Activated CD8-positive, alpha-beta memory T cell treated with anti-CD3 and anti-CD28 coated beads, Interleukin-2, amount 50 U/mL, for 24 hours (primary cell): ENCODE results near the gene LRMDA.
"Not testable (repeated sequence)": the region's sequence is repeated elsewhere in the genome, so short reads cannot be mapped to it uniquely, and the experiment has no call there.

ENCODE experiments used
- DNase-seq: peaks from one replicate; pipeline ENCODE4 v3.0.0-alpha.2; 2020; ENCODE audit errors: extremely low read depth

LRMDA gene

DNA sequence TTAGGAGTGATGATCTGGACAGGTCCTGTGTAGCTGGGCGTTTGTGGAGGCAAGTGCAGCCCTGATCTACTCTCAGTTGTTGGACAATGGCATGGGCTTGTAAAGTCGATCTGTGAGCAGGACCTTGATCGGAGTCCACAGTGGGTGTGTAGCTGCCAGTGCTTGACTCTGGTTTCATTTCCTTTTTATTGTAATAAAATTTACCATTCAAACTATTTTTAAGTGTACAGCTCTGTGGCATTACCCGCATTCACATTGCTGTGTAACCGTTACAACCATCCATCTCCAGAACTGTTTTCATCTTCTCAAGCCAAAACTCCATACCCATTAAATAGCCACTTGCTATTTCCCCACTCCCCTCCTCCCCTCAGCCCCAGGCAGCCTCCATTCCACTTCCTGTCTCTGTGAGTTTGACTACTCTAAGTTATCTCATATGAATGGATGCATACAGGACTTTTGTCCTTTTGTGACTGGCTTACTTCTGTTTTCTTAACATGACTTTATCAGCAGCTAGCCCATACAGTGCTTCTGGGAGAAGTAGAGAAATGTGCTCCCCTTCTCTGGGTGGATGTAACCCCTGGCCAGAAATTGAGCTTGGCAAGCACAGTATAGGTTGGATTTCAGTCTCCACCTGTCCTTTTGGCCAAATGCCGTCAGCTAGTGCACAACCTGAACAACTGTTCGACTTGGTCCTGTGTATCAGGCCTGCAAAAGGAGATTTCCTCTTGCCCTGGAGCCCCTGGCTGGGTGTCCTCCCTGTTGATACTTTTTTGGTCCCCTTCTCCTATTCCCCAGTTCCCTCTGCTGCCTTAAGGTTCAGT, 180.0 kb downstream of the LRMDA start:
- DNase-seq, result no peak

DNA sequence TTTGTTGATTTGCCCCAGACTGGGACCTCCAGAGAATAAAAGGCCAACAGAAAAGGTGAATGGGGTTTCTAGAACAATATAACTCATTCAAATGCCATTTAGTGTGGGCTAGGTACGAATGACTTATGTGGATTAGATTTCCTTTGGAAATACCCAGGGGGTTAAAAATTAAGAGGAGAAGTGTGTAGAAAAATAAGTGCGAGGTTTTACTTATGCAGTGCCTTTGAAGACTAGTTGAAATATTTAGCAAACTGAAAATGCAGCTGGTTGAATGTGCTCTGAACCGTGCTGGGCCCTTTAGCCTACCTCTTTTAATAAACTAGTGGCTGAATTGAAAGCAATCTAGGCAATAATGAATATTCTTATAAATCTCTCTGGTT, 180.6 kb downstream of the LRMDA start:
- no peak for DNase-seq

DNA sequence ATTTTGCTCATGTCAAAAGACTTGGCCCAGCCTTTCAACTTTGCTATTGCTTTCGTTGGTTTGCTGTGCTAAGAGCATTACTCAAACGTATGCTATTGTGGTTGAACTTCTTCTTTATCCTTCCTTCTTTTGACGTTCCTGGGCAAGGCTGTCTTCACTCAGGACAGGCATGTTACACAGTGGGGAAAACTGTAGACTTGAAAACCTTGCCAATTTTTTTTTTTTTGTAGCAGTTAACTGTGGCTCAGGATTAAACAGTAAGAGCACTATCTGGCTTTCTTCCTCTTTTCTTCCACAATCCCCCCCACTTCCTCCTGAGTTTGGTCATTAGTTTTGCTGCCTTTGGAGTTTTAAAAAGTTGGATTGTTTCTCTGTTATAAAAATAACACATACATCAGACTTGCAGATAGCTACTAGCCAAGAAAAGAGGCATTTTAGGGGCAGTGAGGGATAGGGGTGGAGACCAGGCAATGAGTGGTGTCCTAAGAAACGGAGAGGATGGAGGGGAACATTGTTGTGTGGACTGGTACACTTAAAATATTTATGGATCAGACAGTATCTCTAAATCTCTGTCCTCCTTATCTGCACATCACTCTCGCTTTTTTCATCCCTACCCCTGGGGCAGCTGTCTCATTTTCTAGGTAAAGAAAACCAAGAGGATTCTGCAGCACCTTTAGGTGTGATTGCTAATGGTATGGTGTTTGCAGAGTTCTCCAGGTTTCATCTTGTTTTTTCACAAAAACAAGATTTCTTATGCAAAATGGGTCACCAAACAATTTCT, 181.7 kb downstream of the LRMDA start:
- DNase-seq, result no peak

DNA sequence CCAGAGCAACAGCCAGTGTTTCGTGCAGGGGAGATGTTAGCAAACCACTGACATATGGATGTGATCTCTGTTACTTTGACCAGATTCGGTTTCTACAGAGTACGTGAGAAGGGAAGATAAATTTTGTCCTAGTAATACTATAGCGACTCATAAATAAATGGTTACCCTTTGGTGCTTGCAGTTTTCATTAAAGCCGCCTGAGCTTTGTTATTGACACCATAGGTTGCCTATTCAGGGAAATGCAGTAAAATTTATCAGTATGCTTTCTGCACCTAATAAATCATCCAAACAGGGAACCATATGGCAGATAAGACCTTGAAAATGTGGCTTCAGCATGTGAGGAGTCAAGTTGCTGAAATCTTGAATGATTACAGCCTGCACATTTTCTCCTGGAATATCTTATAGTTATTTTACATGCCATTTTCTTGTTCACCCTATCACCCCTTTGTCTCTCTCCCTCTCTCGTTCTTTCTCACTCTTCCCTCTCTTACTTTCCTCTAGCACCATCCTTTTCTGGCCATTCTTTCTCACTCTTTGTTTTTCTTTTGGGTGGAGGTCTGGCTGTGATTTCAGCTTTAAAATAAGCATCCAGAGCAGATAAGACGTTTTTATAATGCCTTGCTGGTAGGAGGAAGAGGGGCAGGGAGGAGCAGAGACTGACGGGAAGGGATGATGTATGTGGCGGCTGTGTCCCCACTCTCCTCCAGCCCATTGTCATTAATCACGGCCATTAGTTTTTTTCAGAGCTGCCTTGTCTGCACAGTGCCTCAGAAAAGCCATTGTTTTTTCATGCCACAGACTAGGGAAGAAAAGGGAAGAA, 182.5 kb downstream of the LRMDA start:
- DNase-seq, result no peak

DNA sequence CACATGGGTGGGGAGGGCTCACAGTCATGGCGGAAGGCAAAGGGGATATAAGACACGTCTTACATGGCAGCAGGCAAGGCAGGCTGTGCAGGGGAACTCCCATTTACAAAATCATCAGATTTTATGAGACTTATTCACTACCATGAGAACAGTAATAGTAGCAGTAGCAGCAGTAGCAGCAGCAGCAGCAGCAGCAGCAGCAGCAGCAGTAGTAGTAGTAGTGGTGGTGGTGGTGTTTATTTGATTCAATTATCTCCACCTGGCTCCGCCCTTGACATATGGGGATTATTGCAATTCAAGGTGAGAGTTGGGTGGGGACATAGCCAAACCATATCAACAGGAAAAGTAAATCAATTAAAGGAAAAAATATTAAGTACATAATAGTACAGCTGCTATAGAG, 184.7 kb downstream of the LRMDA start:
- DNase-seq, result no peak

DNA sequence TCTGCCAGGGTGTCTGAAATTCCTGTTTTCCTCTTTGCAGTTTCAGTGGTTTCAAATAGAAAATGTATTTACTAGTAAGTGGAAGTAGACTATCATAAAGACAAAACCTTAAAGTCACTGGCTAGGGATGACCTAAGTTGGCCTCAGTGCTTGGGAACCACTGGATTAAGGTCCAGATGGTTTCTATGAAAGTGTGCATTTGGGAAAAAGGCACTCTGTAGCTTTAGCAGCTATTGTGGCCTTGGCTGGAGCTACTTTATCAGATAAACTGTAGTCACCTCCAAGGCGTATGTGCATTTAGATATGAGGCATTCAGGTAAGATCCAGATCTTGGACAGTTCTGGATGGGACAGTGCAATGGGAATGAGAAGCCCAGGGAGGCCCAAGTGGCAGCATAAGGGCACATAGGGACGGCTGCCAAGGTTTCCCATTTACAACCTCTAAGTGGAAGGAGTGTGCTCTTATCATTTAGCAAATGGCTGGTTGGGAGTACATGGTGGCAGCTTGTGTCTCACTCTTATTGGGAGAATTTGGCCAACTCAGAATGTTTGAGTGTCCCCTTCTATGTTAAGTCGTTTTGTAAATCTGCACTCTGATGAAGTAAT, 185.6 kb downstream of the LRMDA start:
- no peak for DNase-seq

DNA sequence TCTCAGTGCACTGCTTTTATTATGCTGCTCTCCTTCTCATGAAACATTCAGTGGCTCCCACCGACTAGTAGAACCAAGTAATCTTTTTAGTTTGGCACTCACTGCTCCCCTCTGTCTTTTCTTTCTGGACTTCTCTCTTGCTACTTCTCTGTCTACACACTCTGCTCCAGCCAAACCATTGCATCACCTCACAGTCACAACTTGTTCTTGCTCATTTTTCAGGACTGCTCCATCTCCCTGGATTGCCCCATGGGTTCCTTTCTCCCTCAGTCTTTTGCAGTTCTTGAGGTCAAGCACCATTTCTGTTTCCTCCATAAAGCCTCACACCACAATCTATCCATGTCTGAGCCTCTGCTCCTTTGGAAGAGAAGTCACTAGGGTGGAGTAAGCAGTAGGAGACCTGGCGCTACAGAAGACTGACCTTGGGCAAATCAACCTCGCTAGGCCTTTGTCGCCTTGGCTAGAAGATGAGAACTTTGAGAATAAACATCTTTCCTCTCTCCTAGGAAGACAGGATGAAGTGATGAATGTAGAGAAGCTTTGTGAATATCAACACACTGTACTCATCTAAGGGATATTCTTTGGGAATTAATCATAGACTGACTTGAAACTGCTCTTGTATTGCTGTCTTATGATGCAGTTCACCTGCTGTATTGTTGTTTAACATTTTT, 186.2 kb downstream of the LRMDA start:
- no peak for DNase-seq

DNA sequence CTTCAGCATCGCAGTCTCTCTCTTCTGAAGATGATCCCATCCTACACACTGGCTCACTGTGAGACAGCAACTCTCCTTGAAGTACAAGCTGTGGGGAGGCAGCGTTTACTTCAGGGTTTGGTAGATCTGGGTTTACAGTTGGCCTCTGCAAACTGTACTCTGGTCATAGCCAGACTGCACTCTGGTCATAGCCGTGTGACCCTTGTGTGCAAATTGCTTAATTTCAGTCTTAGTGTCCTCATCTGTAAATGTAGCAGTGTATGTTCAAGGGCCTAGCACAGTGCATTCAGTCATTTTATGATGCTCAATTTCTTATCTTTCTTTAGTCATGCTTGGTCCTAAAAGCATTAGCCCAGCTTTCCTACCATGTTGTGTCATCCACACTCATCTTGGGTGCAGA, 188.2 kb downstream of the LRMDA start:
- DNase-seq, result no peak

DNA sequence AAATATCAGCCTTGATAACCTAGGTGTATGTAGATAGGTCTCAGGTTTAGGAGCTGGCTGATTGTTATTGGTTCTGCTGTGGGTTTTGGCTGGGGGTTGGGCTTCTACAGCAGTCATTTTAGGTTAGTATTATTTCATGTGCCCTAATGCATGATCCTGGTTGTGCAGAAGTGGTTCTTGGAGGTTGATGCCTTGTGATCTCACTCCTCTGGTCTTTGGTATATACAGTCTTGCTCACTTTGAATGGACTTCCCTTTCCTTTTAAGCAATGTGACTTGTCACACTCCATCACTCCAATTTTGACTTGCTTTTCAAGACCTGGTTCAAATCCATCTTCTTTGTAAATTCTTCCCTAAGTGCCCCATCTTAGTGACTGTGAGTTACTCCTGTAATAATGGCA, 188.9 kb downstream of the LRMDA start:
- DNase-seq, result no peak

DNA sequence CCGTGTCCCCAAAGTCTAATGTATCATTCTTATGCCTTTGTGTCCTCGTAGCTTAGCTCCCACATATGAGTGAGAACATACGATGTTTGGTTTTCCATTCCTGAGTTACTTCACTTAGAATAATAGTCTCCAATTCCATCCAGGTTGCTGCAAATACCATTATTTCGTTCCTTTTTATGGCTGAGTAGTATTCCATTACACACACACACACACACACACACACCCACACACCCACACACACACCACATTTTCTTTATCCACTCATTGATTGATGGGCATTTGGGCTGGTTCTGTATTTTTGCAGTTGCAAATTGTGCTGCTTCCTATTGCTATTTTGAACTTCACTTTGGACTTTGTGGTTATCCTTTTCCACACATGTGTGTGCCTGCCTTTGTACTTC, 189.6 kb downstream of the LRMDA start:
- not testable (repeated sequence) for DNase-seq

DNA sequence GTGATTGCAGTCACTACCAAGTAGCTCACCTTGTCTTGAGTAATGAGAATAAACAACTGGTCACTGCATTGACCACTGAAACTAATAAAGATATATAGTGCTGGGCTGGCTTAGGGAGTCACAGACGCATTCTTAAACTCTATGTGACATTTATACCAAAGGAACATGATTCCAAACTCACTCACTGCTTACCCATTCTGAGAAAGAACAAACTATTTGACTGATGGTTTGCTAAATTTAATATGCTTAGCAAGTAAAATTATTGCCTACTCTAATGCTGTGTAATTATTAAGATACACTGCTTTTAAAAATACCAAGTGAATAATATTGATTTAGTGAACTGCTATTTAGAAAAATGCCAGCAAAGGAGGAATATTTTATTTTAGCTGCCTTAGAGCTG, 191.1 kb downstream of the LRMDA start:
- DNase-seq, result no peak

DNA sequence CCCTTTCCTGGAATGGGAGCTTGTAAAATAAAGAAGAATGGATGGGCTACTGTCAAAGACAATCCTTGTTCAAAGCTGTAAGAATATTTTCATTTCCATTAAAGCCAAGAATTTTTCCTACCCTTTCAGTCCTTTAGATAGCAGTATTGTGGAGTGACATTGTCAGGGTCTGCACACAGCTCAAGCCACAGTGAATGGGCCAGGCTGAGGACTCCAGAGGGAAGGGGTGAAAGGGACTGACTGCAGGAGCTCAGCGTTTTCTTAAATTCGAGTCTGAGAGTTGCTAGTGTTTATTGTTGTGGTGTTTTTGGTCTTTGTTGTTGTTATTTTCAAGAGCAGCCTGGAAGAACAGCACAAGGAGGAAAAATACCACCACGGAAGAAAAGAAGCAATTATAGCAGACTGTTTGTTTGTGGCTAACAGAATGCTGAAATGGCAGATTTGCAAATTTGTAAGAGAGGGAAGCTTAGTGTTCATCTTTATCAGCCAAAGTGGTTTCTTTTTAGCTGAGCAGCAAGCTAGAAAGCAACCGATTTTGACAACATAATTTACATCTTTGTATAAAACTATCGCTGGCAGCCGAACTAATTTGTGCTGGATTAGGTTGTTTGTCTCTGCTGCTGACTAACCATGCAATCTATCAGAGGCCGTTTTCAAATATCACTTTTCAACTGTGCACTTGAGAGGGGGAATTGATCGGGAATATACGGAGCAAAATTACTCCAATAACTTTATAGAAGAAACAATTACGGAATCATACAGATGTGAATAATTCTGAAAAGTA, 192.1 kb downstream of the LRMDA start:
- DNase-seq, result no peak

DNA sequence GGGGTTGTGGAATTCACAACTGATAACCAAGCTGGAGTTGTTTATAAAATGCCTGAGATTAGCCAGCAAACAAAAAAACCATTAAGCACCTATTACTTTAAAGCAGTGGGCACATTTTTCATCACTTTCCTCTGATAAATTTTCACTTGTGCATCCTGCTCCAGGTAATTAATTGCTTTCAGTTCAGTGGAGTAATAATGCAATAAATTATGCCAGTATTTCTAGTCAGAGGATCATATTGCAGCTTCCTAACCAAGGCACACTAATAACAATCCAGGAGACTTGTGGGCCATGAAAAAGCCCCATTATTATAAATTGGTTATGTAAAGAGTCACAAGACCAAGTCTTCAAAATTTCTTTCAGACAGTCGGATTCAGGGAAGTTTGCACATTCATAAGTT, 193.2 kb downstream of the LRMDA start:
- DNase-seq, result no peak

DNA sequence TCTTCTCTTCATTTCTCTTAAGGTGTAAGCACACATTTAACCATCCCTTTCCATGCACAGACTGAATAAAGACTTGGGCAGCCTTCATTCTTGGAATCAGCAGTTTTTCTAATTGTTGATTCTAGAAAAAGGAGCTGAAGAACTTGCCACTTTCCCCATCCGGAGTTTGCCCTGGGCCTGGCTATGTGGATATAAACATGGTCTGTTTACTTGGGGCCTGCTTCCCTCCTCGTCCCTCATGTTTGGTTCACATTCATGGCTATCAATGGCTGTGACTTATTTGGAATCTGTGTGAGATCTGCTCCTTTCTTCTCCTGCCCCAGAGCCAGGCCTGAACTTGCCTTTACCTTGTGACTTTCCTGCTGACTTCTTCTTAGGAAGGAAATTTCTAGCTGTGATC, 199.3 kb downstream of the LRMDA start:
- no peak for DNase-seq

DNA sequence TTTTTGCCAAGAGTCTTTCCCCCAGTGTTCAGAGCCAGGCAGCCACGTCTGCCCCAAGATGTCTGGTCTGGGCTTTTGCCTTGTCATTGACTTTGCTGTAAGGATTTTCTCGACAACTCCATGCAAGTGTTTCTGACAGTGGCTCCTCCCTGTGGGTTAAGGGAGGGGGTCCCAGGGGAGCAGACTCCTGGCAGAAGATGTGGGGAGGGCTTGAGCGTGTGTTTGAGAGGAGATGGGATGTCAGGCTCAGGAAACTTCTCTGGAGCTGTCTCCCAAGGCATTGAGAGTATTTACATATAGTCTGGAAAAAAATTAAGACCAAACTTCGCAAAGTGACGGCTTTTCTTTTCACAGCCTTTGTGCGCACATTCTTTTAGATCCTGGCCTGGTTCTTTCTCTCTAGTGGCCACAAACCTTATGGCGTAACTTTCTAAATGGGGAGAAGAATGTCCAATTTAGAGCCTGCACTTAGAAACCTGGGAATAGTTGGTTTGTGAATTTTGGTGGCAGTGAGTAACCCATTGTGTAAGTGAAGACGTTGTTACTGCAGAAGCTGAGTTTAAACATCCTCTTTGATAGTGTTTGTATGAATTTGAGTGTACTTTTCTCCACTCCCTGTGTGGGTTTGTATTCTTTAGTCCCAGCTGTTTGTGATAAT, 201.5 kb downstream of the LRMDA start:
- no peak for DNase-seq

DNA sequence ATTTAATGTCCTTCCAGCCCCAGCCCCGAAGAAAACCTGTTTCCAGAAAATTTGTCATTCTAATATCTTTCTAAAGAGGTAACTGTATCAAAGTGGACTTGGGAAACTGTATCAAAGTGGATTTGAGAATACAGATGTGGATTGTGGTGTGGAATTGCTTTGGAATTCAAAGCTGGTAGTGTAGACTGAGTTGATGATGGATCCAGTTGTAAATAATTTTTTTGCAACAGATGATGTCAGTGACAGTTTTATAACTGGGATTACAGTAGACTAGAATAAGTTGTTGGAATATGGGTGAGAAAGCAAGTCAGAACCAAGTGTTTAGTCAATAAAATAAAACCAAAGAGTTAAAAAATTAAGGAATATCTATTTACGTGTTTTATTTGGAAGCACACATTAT, 202.1 kb downstream of the LRMDA start:
- no peak for DNase-seq

DNA sequence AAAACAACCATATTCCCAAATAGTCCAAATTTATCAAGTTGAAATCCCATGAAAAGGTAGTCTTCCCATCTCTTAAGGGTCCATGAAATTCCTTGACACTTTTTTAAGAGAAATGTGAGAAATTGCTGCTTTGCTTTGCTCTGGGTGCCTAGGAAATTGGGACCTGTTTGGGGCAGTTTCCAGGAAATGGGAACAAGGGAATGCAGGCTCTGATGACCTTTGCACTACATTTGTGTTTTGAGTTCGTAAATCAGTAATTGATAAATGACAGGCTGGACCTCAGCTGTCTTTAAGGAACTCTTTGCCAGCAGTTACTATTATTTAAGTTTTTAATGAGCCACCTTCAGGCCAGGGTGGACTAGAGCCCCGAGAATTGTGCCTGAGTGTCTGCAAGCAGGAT, 203.5 kb downstream of the LRMDA start:
- no peak for DNase-seq

DNA sequence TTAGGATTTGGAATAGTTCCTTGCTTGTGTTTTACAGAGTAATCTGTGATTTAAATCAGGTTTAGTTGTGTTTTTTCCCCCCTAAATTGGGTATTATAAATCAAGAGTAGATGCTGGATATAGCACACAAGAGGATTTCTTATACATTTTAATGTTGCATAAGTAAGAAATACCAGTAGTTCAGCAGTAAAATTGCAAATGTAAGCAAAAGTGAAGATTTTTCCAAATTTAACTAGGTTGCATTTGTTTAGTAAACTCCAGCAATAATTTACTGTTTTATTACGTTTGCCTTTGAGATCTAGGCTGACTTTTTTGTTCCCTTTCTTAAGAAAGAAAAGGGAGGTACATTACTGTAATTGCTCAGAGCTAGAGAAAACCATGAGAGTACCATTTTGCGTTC, 207.3 kb downstream of the LRMDA start:
- DNase-seq, result no peak

DNA sequence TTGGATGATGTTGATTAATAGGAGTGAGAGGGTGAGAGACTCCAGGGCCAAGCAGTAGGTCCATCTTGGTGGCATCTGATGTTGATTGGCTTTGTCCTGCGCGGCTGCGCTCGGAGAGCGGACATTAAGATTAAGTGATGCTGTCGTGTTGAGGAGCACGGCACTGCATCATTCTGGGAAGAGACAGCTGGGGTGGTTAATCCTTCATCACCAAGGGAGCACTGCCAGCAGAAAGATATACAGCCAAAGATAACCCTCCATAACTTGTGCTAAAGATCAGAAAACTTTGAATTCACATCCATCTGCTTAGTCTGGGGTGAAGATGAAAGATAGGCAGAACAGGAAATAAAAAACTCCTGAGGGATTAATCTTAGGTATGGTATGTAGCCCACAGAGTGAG, 208.3 kb downstream of the LRMDA start:
- DNase-seq, result no peak

DNA sequence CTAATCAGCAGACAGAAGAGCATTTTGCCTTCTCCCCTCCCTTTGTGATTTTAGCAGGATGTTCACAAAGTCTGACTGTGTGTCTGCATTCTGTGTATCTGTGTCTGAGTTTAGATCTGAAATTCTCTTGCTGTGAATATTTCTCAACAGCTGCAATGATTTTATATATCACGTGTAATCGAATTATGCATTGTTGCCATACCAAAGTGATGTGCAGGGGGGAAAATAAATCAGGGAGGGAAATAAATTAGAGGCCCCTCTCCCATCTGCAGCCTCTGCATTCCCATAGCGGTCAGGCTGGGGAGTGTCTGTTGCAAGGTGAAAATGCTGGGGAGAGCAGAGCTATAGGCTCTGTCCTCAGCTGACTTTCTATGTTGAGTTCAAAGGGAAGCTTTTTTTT, 209.0 kb downstream of the LRMDA start:
- no peak for DNase-seq
